Sigmoid colon (tissue), 4 donors: ENCODE data around the gene CHP1.

Experiments
- CTCF ChIP-seq, 4 experiments: fragments of 450-650 bp in 3 of 4; fragments of 200-600 bp in 1 of 4; IDR thresholded peaks; one replicate each; pipeline ENCODE4 v1.5.1; 2016 to 2019; ENCODE audit warnings: antibody characterized with exemption in 4 of 4, mild to moderate bottlenecking in 3 of 4, moderate library complexity in 2 of 4
- EP300 ChIP-seq, 4 donors: sonication (generic); formaldehyde crosslinking; IDR thresholded peaks; one replicate each; pipeline ENCODE4 v1.6.1; 2017; ENCODE audit warnings: antibody characterized with exemption in 4 of 4
- POLR2A ChIP-seq, 2 donors: fragments of 450-650 bp; IDR thresholded peaks; one replicate each; pipeline ENCODE4 v1.6.1; 2016; ENCODE audit warnings: antibody characterized with exemption in 2 of 2, mild to moderate bottlenecking in 2 of 2, moderate library complexity in 2 of 2
- POLR2AphosphoS5 ChIP-seq, 4 donors: sonication (generic); formaldehyde crosslinking; IDR thresholded peaks; one replicate each; pipeline ENCODE4 v1.6.1; 2017; ENCODE audit warnings: antibody characterized with exemption in 4 of 4

GRCh38 chr15:41207687-41208448 lies 23.2 kb upstream of the CHP1 start:
- no peak for TF ChIP-seq CTCF (IDR thresholded peaks at IDR 0.05)
- TF ChIP-seq POLR2AphosphoS5 (IDR thresholded peaks at IDR 0.05), result no peak
- no peak for TF ChIP-seq EP300 (IDR thresholded peaks at IDR 0.05)
- TF ChIP-seq POLR2A (IDR thresholded peaks at IDR 0.05), result no peak
